ENCODE measurements around the gene E2F4. TPM values are rescaled to one million over a fixed set of nuclear protein-coding genes. Genes with fewer than 3 reads are reported as not detected.

Gene E2F4
- total and polyA plus RNA-seq, 2 donors (not counting 1 experiment from before 2014, with no cell fraction given): 42.4 to 59.9 TPM

- Histone ChIP-seq H3K27me3 (ENCODE audit: control insufficient read depth, insufficient read depth, low read length) (no peaks in the 10 kb centered on the region), H3K9me3 (ENCODE audit: control insufficient read depth, insufficient read depth, low read depth, low read length) (no peaks in the 10 kb centered on the region), H3K4me3 (replicated peaks in 1 of 4; ENCODE audit: control extremely low read depth in 1 of 4, insufficient read depth in 1 of 4, low read depth in 3 of 4, low read length in 4 of 4) (no peak overlapping the region), H3K4me1 (ENCODE audit: control insufficient read depth, extremely low read depth, insufficient read depth, low read length) (peaks cover 19% of the 10 kb centered on the region), H3K79me2 (ENCODE audit: control insufficient read depth, insufficient read depth, low read length) (peaks cover 27% of the 10 kb centered on the region), H2AFZ (ENCODE audit: low read length) (no peak overlapping the region), H4K20me1 (ENCODE audit: control insufficient read depth, extremely low read depth, insufficient read depth, low read length) (no peaks in the 10 kb centered on the region), H3K36me3 (ENCODE audit: control insufficient read depth, insufficient read depth, low read length) (peaks cover 39% of the 10 kb centered on the region), H3K9ac (ENCODE audit: insufficient read depth, low read length) (no peak overlapping the region), H3K27ac (ENCODE audit: insufficient read depth, low read length) (no peak overlapping the region), H3K4me2 (ENCODE audit: extremely low read depth, insufficient read depth, low read length) (no peak overlapping the region)
- DNase-seq (ENCODE audit: low read depth in 2 of 2): no peak
- TF ChIP-seq EZH2 (IDR thresholded peaks at IDR 0.05; ENCODE audit: low read length, missing control alignments): no peak
- TF ChIP-seq CTCF (conservative IDR thresholded peaks at IDR 0.05 in 1 of 2, IDR thresholded peaks at IDR 0.05 in 1 of 2; ENCODE audit: low read depth in 1 of 2, low read length in 2 of 2): no peak
Measured at GRCh38 chr16:67195676-67196075, 3.7 kb downstream of the E2F4 start.

DNA sequence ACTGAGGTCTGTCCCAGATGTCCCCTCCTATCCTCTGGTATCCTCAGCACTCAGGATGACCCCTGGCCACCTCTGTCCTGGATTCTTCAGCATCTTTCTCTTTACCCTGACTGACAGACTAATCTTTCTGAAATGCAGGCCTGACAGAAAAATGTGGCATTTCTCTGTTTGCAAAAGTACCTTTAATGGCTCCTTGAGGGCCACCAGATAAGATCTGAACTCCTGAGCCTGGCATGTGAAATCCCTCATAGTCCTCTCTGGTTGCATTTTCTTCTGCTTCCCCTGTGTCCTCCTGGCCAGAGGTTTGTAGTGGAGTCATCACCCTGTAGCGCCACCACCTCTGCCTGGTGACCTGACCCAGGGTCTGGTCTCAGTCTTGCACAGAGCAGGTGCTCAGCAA lies 4.9 kb downstream of the E2F4 start:
- Histone ChIP-seq H3K36me3 (ENCODE audit: control insufficient read depth, insufficient read depth, low read length) (peaks cover 44% of the 10 kb centered on the region), H3K4me1 (ENCODE audit: control insufficient read depth, extremely low read depth, insufficient read depth, low read length) (peaks cover 9% of the 10 kb centered on the region), H3K9me3 (ENCODE audit: control insufficient read depth, insufficient read depth, low read depth, low read length) (no peaks in the 10 kb centered on the region), H3K9ac (ENCODE audit: insufficient read depth, low read length) (no peak overlapping the region), H3K27me3 (ENCODE audit: control insufficient read depth, insufficient read depth, low read length) (no peaks in the 10 kb centered on the region), H3K27ac (ENCODE audit: insufficient read depth, low read length) (no peak overlapping the region), H2AFZ (ENCODE audit: low read length) (no peak overlapping the region), H3K4me3 (replicated peaks in 1 of 4; ENCODE audit: control extremely low read depth in 1 of 4, insufficient read depth in 1 of 4, low read depth in 3 of 4, low read length in 4 of 4) (no peak overlapping the region), H3K79me2 (ENCODE audit: control insufficient read depth, insufficient read depth, low read length) (peaks cover 27% of the 10 kb centered on the region), H3K4me2 (ENCODE audit: extremely low read depth, insufficient read depth, low read length) (no peak overlapping the region), H4K20me1 (ENCODE audit: control insufficient read depth, extremely low read depth, insufficient read depth, low read length) (no peaks in the 10 kb centered on the region)
- TF ChIP-seq CTCF (conservative IDR thresholded peaks at IDR 0.05 in 1 of 2, IDR thresholded peaks at IDR 0.05 in 1 of 2; ENCODE audit: low read depth in 1 of 2, low read length in 2 of 2) (no peak), EZH2 (IDR thresholded peaks at IDR 0.05; ENCODE audit: low read length, missing control alignments) (no peak)
- DNase-seq (ENCODE audit: low read depth in 2 of 2): no peak

GRCh38 chr16:67197704-67198103 lies 5.7 kb downstream of the E2F4 start:
- no peaks in the 10 kb centered on the region for H3K9me3 ChIP-seq (ENCODE audit: control insufficient read depth, insufficient read depth, low read depth, low read length)
- no peak overlapping the region for H3K9ac ChIP-seq (ENCODE audit: insufficient read depth, low read length)
- H3K27ac ChIP-seq (ENCODE audit: insufficient read depth, low read length): no peak overlapping the region
- no peak overlapping the region for H3K4me2 ChIP-seq (ENCODE audit: extremely low read depth, insufficient read depth, low read length)
- DNase-seq (ENCODE audit: low read depth in 2 of 2): no peak
- H3K36me3 ChIP-seq (ENCODE audit: control insufficient read depth, insufficient read depth, low read length): peaks cover 51% of the 10 kb centered on the region
- TF ChIP-seq CTCF (conservative IDR thresholded peaks at IDR 0.05 in 1 of 2, IDR thresholded peaks at IDR 0.05 in 1 of 2; ENCODE audit: low read depth in 1 of 2, low read length in 2 of 2) (no peak), EZH2 (IDR thresholded peaks at IDR 0.05; ENCODE audit: low read length, missing control alignments) (no peak)
- H4K20me1 ChIP-seq (ENCODE audit: control insufficient read depth, extremely low read depth, insufficient read depth, low read length): no peaks in the 10 kb centered on the region
- peaks cover 21% of the 10 kb centered on the region for H3K79me2 ChIP-seq (ENCODE audit: control insufficient read depth, insufficient read depth, low read length)
- H3K27me3 ChIP-seq (ENCODE audit: control insufficient read depth, insufficient read depth, low read length): no peaks in the 10 kb centered on the region
- H3K4me3 ChIP-seq (replicated peaks in 1 of 4; ENCODE audit: control extremely low read depth in 1 of 4, insufficient read depth in 1 of 4, low read depth in 3 of 4, low read length in 4 of 4): no peak overlapping the region
- H2AFZ ChIP-seq (ENCODE audit: low read length): no peak overlapping the region
- peaks cover 9% of the 10 kb centered on the region for H3K4me1 ChIP-seq (ENCODE audit: control insufficient read depth, extremely low read depth, insufficient read depth, low read length)
